HG03025 (cell line): ENCODE results near the gene SKI.

Source experiments
- ATAC-seq: cut with Tn5 transposase; IDR thresholded peaks from one replicate; pipeline ENCODE4 v1.9.1; 2021; ENCODE audit warnings: mild to moderate bottlenecking, moderate library complexity; ENCODE audit not compliant: unreplicated experiment, low FRiP score

SKI gene

DNA sequence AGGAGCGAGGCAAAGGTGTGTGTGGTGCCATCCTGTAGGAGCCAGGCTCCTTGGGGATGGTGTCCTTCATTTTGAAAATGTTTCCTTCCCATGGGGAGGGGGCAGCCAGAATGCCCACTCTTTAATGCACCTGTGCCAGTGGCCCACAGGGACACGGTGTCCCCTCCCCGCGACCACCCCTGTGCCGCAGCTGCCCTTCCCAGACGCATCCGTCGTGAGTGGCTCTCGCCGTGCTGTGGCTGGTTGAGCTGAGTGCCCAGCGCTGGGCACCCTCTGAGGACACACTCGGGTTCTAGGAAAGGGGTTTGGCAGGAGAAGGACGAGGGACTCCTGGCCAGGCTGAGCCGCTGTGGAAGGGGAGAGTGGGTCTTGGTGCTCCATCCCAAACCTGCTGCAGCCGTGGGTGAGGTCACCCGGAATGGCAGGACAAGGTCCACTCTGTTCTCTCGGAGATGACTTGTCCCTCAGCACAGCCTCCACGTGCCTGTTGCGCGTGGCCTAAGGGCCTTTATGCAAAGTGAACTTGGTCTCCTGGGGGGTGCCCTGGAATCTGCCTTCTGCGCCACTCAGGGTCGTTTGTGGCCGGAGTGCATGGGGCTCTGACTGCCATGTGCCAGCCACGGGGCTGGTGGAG is 74.3 kb downstream of the SKI start:
- ATAC-seq = no peak

DNA sequence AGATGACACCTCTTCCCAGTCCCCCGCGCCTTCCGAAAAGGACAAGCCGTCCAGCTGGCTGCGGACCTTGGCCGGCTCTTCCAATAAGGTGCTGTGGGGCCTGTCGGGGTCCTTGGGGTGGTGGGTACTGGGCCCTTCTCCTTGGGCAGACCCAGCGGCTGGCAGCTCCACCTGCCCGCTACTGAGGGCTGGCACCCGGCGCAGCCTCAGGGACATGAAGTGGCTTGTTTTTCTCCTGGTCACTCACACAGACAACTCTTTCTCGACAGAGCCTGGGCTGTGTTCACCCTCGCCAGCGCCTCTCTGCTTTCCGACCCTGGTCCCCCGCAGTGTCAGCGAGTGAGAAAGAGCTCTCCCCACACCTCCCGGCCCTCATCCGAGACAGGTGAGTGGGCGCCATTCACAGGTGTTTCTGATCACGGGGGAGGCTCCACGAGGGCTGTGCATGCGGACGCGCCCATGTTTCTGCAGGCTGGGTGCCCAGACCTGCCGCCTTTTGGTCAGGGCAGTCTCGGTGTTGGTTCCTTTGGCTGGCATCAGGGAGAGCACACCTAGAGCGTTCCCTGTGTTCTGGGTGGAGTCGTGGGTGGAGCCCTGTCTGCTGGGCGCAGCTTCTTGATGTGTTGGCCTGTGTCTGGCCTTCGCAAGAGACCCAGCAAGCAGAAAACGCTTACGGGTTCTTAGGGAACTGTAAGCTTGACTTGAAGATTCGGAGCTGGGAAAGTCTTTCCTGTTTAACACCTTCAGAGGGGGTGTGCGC is 75.1 kb downstream of the SKI start:
- ATAC-seq = no peak

DNA sequence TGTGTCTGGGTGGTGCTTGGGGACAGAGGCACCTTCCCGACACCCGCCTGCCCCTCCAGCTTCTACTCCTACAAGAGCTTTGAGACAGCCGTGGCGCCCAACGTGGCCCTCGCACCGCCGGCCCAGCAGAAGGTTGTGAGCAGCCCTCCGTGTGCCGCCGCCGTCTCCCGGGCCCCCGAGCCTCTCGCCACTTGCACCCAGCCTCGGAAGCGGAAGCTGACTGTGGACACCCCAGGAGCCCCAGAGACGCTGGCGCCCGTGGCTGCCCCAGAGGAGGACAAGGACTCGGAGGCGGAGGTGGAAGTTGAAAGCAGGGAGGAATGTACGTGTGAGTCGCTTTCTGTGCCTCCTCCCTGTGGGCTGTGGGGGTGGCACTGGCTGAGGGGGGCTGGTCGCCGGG is 75.7 kb downstream of the SKI start:
- ATAC-seq = no peak

DNA sequence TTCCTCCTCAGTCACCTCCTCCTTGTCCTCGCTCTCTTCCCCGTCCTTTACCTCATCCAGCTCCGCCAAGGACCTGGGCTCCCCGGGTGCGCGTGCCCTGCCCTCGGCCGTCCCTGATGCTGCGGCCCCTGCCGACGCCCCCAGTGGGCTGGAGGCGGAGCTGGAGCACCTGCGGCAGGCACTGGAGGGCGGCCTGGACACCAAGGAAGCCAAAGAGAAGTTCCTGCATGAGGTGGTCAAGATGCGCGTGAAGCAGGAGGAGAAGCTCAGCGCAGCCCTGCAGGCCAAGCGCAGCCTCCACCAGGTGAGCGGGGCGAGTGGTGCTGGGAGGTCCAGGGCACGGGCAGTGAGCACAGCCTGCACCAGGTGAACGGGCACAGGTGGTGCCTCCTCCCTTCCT is 76.2 kb downstream of the SKI start:
- ATAC-seq = no peak

DNA sequence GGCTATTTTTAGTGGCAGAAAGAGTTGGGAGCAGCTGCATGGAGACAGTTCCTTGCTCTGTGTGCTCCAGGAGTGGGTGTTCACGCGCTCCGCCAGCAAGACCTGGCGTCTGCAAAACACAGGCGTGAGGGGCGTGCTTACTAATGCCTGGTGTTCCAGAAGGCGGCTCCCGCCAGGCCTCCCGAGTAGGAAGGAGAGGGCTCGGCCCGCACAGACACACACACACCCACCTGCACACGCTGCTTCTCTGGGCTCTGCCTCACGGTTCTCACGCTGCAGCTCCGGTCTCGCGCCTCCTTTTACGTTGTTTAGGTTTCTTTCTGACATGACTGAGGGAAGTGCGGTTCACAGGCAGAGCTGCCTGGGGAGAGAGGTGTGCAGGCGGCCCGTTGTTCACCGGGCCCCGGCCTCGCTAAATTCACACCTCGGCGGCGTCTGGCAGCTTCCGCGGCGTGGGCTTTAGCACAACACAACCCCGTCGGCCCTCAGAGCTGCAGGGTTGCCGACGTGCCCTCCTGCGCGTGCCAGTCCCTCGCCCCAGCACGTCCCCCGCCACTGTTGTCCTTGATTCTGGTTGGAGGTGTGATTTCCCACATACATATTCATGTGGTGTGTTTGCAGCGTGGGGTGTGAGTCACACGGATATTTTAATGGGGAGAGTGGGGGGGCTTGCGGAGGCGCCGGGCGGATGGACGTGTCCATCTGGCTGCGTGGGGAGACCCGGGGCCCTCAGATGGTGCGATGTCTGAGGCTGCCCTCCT is 77.0 kb downstream of the SKI start:
- no peak for ATAC-seq

DNA sequence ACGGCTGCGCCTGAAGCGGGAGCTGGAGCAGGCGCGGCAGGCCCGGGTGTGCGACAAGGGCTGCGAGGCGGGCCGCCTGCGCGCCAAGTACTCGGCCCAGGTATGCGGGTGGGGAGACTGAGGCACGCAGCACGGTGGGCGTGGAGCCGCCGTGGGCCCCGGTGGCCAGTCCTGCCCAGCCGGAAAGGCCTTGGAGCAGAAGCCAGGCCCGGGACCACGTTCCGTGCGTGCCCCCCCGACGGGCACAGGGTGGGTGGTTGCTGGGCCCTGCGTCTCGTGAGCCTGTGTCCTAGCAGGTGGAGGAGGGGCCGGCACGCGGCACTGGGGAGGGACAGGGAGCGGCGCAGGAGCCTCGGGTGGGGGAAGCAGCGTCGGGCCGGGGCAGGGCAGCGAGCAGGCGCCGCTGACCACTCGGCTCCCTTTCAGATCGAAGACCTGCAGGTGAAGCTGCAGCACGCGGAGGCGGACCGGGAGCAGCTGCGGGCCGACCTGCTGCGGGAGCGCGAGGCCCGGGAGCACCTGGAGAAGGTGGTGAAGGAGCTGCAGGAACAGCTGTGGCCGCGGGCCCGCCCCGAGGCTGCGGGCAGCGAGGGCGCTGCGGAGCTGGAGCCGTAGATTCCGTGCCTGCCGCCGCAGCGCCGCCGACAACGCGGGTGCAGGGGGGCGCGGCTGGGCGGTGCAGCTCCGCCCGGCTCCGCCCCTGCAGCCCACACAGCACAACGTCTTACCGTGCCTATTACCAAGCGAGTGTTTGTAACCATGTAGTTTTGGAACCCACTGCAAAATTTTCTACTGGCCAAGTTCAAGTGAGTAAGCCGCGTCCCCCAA is 78.2 kb downstream of the SKI start:
- no peak for ATAC-seq

DNA sequence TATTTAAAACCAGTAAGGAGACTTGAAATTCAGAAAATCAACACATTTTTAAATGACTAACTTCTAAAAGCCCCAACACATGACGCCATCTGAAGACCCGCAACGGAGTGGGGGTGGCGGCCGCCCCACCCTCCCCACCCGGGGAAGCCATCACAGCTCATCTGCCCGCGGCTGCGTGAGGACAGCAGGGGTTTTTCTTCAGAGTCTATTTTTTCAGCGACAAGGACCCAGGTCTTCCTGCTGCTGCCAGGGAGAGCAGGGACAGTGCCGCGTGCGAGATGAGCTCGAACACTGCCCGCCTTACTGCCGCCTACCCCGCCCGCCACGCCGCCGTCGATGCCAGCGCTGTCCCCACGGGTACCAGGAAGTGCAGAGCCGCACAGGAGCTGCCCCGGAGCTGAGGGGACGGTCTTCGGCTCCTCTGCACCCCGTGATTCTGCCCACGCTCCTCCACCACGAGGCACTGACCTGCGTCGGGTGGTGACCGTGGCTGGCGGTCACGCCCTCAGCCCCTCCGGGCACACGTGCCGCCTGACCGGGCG is 79.0 kb downstream of the SKI start:
- ATAC-seq = no peak

DNA sequence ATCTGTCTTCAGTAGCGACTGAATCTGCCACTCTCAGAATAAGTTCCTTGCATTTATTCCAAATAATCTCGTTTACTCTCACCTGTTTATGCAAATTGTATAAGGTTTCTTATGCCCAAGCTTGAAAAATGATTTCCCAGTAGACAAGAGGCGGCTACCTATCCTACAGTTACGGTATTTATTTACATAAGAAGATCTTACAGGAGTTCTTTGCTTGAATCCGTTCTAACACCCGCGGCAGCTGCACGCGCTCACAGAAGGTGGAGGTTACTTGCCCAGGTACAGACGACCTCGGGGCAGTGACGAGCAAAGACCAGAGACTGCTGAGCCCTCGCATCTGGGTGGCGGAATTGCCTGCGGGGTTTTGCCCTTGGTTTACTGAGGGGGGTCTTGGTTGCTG is 79.9 kb downstream of the SKI start:
- ATAC-seq = no peak

DNA sequence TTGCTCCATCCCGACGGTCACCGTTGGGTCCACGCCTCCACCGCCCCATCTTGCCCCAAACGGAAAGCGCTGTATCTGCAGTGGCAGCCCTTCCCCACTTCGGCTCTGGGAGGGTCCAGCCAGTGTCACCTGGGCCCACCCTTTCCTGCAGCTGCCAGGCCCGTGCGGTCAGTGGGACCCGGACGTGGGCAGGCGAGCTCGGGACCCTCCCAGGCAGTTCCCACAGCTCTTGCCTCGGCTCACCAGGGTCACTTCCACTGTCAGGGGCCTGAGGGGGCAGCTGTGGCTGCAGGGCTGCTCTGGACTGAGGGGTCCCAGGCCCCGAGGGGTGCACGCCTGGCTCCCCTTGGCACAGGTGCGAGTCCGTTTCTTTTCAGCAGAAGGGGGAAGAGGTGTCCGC is 80.7 kb downstream of the SKI start:
- ATAC-seq = no peak

DNA sequence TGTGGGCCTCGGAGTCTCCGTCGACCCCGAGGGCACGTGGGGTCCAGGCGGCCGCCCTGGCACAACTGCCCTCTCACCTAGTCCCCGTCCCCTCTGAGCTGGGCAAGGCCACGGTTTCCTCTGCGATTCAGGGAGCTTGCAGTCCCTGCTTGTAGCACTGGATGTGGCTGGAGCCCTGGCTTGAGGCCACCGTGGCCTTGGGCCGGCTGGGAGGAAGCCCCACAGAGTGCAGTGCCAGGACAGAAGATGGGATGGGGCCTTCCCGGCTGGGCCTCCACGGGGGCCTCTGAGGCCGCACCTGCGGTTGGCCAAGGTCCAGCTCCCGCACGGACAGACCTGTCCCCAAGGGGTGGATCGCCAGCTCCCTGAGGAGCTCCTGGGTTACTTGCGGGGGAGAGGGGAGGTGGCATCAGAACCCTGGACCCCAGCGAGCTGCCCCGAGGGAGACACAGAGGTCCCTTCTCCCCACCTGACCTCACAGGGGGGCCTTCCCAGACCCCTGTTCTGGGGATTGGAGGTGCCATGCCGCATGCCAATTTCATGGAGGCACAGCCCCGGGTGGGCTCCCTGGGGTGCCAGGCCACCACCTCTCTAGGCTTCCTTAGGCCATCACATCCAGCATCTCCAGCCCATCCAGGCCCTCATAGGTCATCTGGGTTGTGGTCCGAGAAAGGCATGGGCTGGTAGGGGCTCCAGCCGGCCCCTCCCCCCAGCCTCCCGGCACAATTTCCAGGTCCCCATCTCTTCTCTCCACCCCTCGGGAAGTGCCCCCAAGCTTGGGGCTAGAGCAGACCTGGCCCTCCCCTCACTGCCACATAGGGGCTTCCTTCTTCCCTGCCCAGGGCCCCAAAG is 82.4 kb downstream of the SKI start:
- ATAC-seq = no peak

DNA sequence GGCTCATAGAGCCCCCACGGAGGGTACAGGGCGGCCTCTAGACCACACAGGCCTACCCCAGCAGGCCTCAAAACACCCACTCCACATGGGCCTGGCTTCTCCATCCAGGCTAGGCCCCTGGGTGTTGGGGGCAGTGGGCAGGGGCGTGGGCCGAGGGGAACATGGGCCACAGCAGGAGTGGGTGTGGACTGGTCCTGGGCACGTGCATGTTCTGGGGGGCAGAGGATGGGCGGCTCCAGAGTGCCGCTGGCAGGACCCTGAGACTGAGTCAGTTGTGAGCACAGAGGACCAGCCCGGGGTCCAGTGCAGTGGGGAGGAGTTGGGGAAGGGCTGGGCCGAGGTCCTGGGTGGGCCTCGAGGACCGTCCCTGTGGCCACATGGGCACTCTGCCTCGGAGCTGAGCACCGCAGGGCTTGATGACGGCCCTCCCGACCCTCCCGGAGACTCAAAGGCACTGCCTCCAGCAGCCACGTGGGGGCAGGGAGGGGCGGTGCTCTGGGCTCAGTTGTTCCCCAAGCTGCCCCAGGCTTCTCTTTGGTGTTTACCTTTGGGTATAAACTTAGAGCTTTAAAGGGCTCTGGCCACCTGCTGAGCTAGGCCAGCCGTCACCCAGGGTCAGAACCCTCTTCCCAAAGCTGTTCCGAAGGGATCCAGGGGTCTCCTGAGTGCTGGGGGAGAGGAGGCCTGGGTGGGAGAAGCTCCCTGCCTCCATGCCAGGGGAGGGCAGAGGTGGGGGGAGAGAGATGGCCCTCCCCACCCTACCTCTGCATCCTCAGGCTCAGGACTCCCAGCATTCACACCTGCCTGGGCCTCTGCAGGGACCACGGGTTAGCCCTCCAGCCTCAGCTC is 83.3 kb downstream of the SKI start:
- ATAC-seq = no peak

DNA sequence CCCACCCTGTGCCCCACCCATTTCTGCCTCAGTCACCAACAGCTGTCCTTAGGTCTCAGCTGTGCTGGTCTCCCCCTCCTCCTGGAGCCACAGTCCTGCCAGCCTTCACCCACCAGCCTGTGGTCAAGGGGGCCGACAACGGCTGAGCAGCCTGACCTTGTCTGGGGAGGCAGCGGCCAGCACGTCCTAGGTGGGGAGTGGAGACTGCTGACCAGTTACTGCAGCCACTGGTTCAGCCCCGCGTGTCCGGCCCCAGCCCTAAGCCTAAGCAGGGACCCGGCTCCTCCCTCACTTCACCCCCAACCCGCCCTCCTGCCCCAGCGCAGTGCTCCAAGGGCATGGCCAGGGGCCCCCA is 84.0 kb downstream of the SKI start:
- ATAC-seq = no peak

DNA sequence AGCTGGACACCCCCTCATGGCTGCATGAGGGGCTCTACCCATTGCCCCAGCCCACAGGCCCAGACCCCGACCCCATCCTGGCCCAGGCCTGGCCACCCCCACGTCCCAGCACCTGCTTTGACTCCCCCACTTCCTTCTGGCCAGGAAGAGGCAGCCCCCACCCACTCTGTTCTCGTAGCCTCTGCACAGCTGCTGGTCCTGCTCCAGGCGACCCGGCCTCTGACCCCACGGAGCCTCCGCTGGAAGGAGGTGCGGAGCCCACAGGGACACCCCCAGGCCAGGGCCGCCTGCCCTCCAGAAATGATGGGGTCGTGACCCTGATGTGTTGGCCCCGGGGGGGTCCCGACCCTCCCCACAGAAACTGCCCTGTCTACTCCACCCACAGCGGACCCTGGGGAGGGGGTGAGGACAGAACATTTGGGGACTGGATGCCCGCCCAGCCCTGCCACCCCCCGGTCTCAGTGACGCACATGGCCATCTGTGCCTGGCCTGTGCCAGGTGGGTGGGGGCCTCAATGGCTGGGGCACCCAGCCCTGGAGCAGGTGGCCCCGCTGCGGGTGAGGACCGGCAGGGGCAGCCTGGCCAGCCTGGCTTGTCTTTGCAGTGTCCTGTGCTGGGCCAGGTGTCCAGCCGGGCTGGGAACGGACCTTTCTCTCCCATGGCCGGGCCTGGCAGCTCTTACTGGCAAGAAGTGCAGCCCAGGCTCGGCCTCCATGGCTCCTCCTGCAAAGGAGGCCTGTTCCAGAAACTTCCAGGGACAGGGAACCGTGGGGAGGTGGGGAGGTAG is 84.6 kb downstream of the SKI start:
- ATAC-seq = no peak

DNA sequence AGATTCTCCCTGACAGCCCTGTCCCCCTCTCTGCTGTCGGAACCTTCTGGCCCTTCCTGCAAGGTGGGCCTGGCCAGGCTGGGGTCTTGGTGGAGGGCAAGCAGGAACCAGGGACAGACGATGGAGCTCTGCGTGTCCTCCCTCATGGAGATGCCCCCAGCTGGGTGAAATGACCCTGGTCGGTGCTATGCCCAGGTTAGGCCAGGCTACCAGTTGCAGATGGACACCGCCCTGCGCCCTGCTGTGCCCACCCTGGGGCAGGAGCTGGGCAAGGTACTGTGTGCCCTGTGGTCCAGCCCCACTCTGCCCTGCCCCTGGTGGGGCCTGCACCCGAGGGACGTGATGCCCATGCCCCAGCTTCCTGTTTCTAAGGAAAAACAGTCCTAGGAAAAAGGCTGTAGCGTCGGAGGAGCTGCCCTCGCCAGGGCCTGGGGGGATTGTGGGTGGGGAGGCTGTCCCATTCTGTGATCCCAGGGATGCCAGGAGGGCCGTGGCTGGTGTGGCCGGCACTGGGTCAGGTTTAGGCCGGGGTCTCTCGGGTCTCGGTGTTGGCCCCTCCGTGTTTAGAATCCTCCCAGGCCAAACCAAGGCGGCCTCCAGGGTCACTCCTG is 85.6 kb downstream of the SKI start:
- no peak for ATAC-seq

DNA sequence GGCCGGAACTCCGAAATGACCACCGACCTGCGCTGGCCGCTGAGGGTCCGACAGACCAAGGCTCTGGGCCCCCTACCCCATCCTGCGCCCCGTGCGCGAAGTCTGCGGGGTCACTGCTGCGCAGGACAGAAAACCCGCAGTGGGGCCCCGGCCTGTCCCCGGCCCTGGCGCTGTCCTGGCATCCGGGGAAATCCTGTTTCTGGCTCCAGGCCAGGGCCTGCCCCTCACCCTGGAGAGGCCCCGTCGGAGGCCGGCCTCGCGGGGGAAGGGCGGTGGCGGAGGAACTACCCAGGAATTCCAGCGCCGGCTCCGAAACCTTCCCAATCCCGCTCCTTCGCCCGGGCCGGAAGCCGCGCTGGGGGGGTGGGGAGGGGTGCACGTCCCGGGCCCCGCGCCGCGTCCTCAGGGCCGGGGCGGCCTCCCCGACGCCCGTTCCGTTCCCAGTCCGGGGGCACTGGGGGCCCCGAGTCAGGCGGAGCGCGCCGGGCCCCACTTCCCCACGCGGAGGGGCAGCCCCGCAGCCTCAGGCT is 86.2 kb downstream of the SKI start:
- no peak for ATAC-seq

DNA sequence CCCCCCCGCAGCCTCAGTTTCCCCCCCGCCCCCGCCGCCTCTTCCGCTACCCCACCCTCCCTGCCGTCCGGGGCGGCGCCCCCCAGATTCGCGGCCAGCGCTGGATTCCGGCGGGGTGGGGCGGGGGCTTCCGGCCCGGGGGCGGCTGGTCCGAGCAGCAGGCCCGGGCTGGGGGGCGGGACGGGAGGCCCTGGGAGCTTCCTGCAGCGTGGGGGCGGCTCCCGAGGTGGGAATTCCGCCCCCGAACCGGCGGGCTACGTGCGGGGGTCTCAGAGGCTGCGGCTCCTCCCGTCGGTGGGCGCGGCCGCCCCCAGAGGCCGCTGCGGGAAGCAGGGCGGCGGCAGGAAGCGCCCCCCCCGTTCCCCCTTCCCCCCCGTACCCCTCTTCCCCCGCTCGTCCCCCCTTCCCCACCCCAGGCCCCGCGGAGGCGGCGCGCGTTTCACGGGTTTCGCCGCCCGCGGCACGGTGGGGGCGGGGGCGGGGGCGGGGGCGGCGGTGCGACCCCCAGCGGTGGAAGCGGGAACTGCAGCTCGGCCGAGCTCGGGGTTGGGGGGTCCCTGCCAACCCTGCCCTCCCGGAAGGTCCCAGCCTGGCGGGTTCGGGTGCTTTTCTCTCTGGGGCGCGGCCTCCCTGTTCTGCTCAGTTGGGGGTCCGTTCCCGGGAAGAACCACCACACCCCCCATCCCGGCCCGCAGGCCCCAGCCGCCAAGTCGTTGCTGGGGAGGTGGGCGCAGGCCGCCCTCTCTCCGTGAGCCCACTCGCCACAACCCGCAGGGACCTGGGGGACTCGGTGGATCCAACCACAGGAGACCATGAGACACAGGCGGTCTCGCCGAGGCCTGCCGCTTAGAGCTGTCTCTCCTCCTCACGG is 86.9 kb downstream of the SKI start:
- no peak for ATAC-seq
